Mucosa of stomach (tissue), 1 donor: ENCODE data around the gene CRYBG2.
A peak's percentile ranks its signal among the peaks of the same experiment; 100 is the strongest.
"Not testable (repeated sequence)": the region's sequence is repeated elsewhere in the genome, so short reads cannot be mapped to it uniquely, and the experiment has no call there.

Source experiments
- H3K27me3 ChIP-seq: one replicate; pipeline ENCODE4 v1.7.0; 2013; ENCODE audit warnings: mild to moderate bottlenecking, low read length; ENCODE audit not compliant: control insufficient read depth, insufficient read depth
- H3K36me3 ChIP-seq: one replicate; pipeline ENCODE4 v1.7.0; 2013; ENCODE audit warnings: low read length; ENCODE audit not compliant: control insufficient read depth, insufficient read depth
- H3K4me1 ChIP-seq: one replicate; pipeline ENCODE4 v1.7.0; 2013; ENCODE audit warnings: mild to moderate bottlenecking, low read length; ENCODE audit not compliant: control insufficient read depth, insufficient read depth
- H3K4me3 ChIP-seq: one replicate; pipeline ENCODE4 v1.7.0; 2013; ENCODE audit warnings: low read length
- H3K9ac ChIP-seq: one replicate; pipeline ENCODE4 v1.7.0; 2013; ENCODE audit warnings: mild to moderate bottlenecking, low read length, moderate library complexity
- H3K9me3 ChIP-seq: one replicate; pipeline ENCODE4 v1.7.0; 2013; ENCODE audit warnings: mild to moderate bottlenecking, low read length, moderate library complexity; ENCODE audit not compliant: control insufficient read depth
- donor health status: Pancreatic carcinoma.

The CRYBG2 gene

DNA sequence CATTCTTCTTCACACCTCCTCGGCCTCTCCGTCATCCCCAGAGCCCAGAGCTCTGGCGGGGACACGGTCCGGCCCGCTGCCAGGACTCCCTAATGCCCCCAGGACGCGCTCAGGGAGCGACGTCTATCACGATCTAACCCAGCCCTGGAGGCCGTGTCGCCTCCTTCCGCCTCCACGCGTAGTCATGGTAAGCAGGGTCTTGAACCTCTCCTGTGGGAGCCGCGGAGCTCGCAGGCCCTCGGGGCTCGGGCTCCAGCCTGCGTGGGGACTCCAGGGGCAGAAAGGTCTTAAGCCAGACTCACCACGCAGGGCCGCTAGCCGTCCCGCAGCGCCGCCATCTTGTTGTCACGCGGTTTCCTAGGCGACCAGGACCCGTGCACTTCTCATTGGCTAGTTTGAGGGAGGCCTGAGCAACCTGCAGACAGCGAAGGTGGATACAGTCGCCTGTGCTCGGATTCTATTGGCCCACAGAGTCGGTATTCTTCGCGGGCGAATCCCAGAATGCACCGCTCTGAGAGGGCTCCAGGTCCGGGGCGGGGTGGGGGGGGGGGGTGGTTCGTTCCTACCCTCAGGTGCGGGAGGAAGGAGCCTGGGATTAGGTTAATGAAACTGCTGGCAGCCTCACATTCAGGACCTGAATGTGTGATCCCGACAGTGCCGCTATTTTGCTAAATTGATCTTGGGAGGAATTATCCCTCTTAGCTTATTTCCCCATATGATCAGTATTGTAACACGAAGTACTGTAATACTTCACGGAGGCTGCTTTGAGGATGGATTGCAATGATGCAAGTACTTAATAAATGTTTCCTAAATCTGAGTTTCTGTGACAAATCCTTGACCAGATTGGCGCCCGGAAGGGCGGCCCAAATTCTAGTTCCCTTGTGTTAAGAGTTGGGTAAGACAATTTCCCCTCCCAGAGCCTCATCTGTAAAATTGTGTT is 47.4 kb downstream of the CRYBG2 start, which contains the start of gene UBXN11:
Gene UBXN11 (minus strand): TSS at position 347 of the 940 bp plus-strand sequence. CDS start 3,753 bp downstream, outside the sequence.
- Histone ChIP-seq H3K4me3 (peak within 1 kb of the TSS; percentile 77), H3K36me3 (no peaks in the 10 kb centered on the region), H3K4me1 (peaks cover 11% of the 10 kb centered on the region), H3K9ac (peak within 1 kb of the TSS; percentile 73), H3K9me3 (no peaks in the 10 kb centered on the region), H3K27me3 (no peaks in the 10 kb centered on the region)

DNA sequence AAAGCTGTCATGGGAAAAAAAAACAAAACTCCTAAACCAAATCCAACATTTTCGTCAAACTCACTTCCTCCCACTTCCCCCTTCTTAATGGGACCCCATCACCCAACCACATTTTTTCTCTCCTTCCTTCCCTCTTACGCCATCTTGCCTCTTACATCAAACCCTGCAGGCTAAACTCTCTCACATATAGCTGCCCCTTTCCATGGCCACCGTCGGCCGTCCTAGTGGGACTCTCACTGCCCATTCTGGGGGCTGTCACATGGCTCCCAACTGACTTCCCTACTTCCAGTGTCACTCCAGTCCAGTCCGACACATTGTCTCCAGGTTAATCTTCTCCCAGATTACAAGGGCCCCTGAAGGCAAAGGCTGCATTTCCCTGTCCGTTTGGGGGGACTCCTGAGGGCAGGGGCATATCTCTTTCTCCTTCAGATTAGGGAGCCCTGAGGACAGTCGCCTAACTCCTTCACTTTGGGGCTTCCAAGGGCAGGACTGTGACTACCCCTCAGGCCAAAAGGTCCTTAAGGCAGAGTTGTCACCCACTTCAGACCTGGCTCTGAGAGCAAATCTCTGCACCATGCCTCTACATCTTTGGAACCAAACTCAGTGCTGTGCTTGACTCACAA is 48.2 kb downstream of the CRYBG2 start:
- Histone ChIP-seq H3K27me3 (no peaks in the 10 kb centered on the region), H3K9me3 (no peaks in the 10 kb centered on the region)

GRCh38 chr1:26302733-26303405 is 51.1 kb downstream of the CRYBG2 start:
- no peak overlapping the region for H3K9ac ChIP-seq
- peaks cover 11% of the 10 kb centered on the region for H3K4me1 ChIP-seq
- no peaks in the 10 kb centered on the region for H3K36me3 ChIP-seq
- no peaks in the 10 kb centered on the region for H3K9me3 ChIP-seq
- no peak overlapping the region for H3K4me3 ChIP-seq
- no peaks in the 10 kb centered on the region for H3K27me3 ChIP-seq

More for the DNA sequence above, 48.2 kb downstream of the CRYBG2 start:
- peaks cover 11% of the 10 kb centered on the region for H3K4me1 ChIP-seq
- no peaks in the 10 kb centered on the region for H3K36me3 ChIP-seq
- H3K4me3 ChIP-seq = peak overlapping the region; percentile 77
- peak overlapping the region; percentile 73 for H3K9ac ChIP-seq

GRCh38 chr1:26300578-26301275 is 53.2 kb downstream of the CRYBG2 start:
- no peaks in the 10 kb centered on the region for H3K9me3 ChIP-seq
- no peaks in the 10 kb centered on the region for H3K36me3 ChIP-seq
- no peaks in the 10 kb centered on the region for H3K27me3 ChIP-seq
- H3K4me1 ChIP-seq = peaks cover 2% of the 10 kb centered on the region
- H3K4me3 ChIP-seq = no peak overlapping the region
- no peak overlapping the region for H3K9ac ChIP-seq

- H3K4me1 ChIP-seq = no peaks in the 10 kb centered on the region
- no peaks in the 10 kb centered on the region for H3K36me3 ChIP-seq
- H3K9me3 ChIP-seq = no peaks in the 10 kb centered on the region
- H3K4me3 ChIP-seq = no peak overlapping the region
- H3K27me3 ChIP-seq = no peaks in the 10 kb centered on the region
- no peak overlapping the region for H3K9ac ChIP-seq
These were observed 56.2 kb downstream of the CRYBG2 start for GRCh38 chr1:26297791-26298124.

- Histone ChIP-seq H3K36me3 (no peaks in the 10 kb centered on the region), H3K9me3 (no peaks in the 10 kb centered on the region), H3K4me3 (no peak overlapping the region), H3K4me1 (no peaks in the 10 kb centered on the region), H3K27me3 (no peaks in the 10 kb centered on the region), H3K9ac (no peak overlapping the region)
These were observed 56.7 kb downstream of the CRYBG2 start for GRCh38 chr1:26297057-26297790.

- Histone ChIP-seq H3K4me1 (no peaks in the 10 kb centered on the region), H3K27me3 (no peaks in the 10 kb centered on the region), H3K9me3 (no peaks in the 10 kb centered on the region), H3K4me3 (no peak overlapping the region), H3K36me3 (no peaks in the 10 kb centered on the region), H3K9ac (no peak overlapping the region)
These were observed 57.4 kb downstream of the CRYBG2 start for GRCh38 chr1:26296340-26297056.

DNA sequence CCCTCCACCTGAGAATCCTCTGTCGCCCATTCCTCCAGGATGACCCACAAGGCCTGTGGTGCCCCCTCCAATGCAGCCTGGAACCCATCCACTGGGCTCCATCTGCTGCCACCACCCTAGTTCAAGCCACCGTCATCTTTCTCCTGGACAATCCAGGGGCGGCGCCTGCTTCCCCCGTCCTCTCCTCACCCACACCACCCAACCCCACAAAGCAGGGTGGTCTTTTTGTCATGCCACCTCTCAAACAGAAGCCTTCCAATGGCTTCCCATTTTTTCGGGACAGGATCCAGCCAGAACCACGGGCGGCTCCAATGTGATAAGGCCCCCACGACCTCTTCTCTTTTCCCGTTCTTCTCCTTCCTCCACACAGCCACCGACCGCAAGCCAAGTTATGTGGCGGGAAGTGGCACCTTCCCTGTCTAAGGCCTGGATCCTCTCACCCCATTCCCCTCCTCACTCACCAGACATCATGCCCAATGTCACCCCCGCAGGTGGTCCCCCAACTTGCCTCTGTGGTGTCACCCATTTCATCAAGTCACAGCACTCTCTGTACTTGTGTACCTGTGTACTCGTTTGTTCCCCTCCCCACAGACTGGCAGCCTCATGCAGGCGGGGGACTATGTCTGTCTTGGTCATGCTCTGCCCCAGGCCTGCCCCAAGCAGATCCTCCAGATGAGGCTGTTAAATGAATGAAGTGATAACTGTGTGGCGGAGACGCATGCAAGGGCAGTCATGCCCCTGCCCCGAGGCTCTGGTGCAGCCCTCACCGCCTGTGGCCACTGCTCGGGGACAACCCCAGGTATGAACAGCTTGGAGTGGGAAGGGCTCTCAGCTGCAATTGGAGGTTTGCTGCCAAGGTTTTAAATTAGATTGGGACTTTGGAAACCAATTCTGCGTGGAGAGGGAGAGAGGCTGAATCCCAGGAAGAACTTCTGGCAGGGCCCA is 58.5 kb downstream of the CRYBG2 start:
- H3K4me1 ChIP-seq = no peaks in the 10 kb centered on the region
- H3K9ac ChIP-seq = no peak overlapping the region
- H3K36me3 ChIP-seq = no peaks in the 10 kb centered on the region
- H3K27me3 ChIP-seq = no peaks in the 10 kb centered on the region
- H3K9me3 ChIP-seq = no peaks in the 10 kb centered on the region
- no peak overlapping the region for H3K4me3 ChIP-seq

DNA sequence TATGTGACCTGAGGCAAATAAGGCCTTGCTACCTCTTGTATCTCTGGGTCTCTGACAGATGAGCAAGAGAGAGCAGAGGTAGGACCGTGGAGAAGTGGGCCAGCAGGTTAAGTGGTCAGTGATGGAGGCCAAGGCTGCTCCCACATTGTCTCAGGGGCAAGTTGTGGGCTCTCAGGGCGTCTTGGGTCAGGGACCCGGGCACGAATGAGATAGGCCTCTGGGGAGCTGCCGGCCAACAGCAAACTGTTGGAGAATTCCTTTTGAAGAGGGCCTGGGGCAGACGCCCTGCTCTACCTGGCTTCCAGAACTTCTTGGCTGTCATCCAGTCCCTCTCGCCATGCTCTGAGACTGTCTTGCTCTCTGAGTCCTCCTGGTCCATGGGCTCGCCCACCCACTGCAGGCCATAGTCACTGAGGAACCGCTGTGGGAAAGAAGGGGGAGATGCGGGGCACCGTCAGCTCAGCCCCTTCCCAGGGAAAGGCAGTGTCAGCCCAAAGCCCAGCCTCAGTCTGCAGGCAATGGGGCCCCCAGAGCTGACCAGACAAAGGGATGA is 59.9 kb downstream of the CRYBG2 start:
- Histone ChIP-seq H3K9ac (no peak overlapping the region), H3K4me1 (peaks cover 11% of the 10 kb centered on the region), H3K9me3 (no peaks in the 10 kb centered on the region), H3K4me3 (no peak overlapping the region), H3K27me3 (no peaks in the 10 kb centered on the region), H3K36me3 (no peaks in the 10 kb centered on the region)

DNA sequence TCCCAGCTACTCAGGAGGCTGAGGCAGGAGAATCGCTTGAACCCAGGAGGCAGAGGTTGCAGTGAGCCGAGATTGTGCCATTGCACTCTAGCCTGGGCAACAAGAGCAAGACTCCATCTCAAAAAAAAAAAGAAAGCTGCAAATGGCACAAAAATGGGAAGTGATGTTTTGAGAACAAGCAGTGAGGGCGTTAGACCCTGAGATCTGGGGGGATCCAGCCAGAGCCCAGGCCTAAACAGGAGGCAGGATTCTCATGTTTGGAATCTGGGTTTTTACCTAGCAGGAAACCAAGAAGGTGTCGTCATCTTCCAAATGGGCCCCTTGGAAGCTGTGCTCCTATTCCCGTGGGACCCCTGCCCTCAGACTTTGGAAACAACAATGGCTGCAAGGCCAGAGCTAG is 61.2 kb downstream of the CRYBG2 start:
- H3K4me1 ChIP-seq = peaks cover 20% of the 10 kb centered on the region
- H3K36me3 ChIP-seq, H3K9me3 ChIP-seq, H3K27me3 ChIP-seq, H3K4me3 ChIP-seq, H3K9ac ChIP-seq: not testable (repeated sequence)
